IMR-90 (cell line): Measurements from ENCODE around the gene TMEM184C. TPM values are rescaled to one million over a fixed set of nuclear protein-coding genes. Genes with fewer than 3 reads are reported as not detected.

ENCODE experiments used
- ATAC-seq: fragments of 200-7000 bp; cut with Tn5 transposase; 2 replicates; pipeline ENCODE4 v1.9.1; 2020; ENCODE audit warnings: low read depth, mild to moderate bottlenecking, moderate library complexity
- BruUV-seq: library from RNA; stranded (reverse); fragments of 400-500 nt; replicated peaks from 2 replicates; lab custom pipeline; 2021; lab: Mats Ljungman, UMichigan
- CTCF ChIA-PET: fragments of 300-600 bp; formaldehyde crosslinking; extraction: SDS; loops from one replicate; lab custom pipeline; 2021; ENCODE audit warnings: antibody characterized with exemption; lab: Yijun Ruan, JAX
- POLR2A ChIA-PET: fragments of 300-600 bp; sonication (Branson Sonifier 250); formaldehyde crosslinking; loops from one replicate; lab custom pipeline; 2022; ENCODE audit warnings: antibody characterized with exemption; ENCODE audit not compliant: unreplicated experiment; lab: Charles Lee
- DNase-seq: peaks from one replicate; pipeline ENCODE4 v3.0.0; 2013
- H2AFZ ChIP-seq: replicated peaks from 2 replicates; pipeline ENCODE3; 2013; ENCODE audit warnings: low read length, mild to moderate bottlenecking; ENCODE audit not compliant: poor library complexity
- H2AK5ac ChIP-seq: 2 replicates; pipeline ENCODE4 v1.6.1; 2013; ENCODE audit warnings: low read depth, low read length, inconsistent platforms
- H2AK9ac ChIP-seq: replicated peaks from 2 replicates; pipeline ENCODE3; 2013; ENCODE audit warnings: mild to moderate bottlenecking, low read depth, low read length, moderate library complexity; ENCODE audit not compliant: poor library complexity
- H2BK120ac ChIP-seq: 2 replicates; pipeline ENCODE4 v1.6.1; 2013; ENCODE audit warnings: low read depth, low read length, inconsistent platforms
- H2BK15ac ChIP-seq: 3 replicates; pipeline ENCODE4 v1.6.1; 2013; ENCODE audit warnings: low read depth, low read length, inconsistent platforms
- H2BK20ac ChIP-seq: 2 replicates; pipeline ENCODE4 v1.6.1; 2013; ENCODE audit warnings: low read depth, mild to moderate bottlenecking, inconsistent platforms, low read length, moderate library complexity
- H2BK5ac ChIP-seq: 2 replicates; pipeline ENCODE4 v1.6.1; 2013; ENCODE audit warnings: mild to moderate bottlenecking, low read depth, low read length, inconsistent platforms; ENCODE audit not compliant: poor library complexity, severe bottlenecking
- H3K14ac ChIP-seq: replicated peaks from 2 replicates; pipeline ENCODE4 v1.6.1; 2013; ENCODE audit warnings: low read depth, low read length, inconsistent platforms
- H3K18ac ChIP-seq: 2 replicates; pipeline ENCODE4 v1.6.1; 2013; ENCODE audit warnings: low read depth, low read length, control low read depth
- H3K23ac ChIP-seq: 2 replicates; pipeline ENCODE4 v1.6.1; 2013; ENCODE audit warnings: low read depth, low read length, inconsistent platforms
- H3K27ac ChIP-seq: 2 replicates; pipeline ENCODE4 v1.5.1; 2013; ENCODE audit warnings: mild to moderate bottlenecking, control low read depth, low read length; ENCODE audit not compliant: insufficient read depth
- H3K27me3 ChIP-seq: 2 replicates; pipeline ENCODE4 v1.6.1; 2013; ENCODE audit warnings: low read length; ENCODE audit not compliant: control insufficient read depth, insufficient read depth
- H3K36me3 ChIP-seq: 2 replicates; pipeline ENCODE4 v1.6.1; 2013; ENCODE audit warnings: low read length, mixed read lengths; ENCODE audit not compliant: control insufficient read depth, insufficient read depth
- H3K4ac ChIP-seq: 2 replicates; pipeline ENCODE4 v1.6.1; 2013; ENCODE audit warnings: low read depth, low read length, inconsistent platforms
- H3K4me1 ChIP-seq: 2 replicates; pipeline ENCODE4 v1.6.1; 2013; ENCODE audit warnings: low read length, mixed read lengths; ENCODE audit not compliant: control insufficient read depth, insufficient read depth
- H3K4me2 ChIP-seq: 2 replicates; pipeline ENCODE4 v1.6.1; 2013; ENCODE audit warnings: low read depth, mild to moderate bottlenecking, control low read depth, low read length, moderate library complexity
- H3K4me3 ChIP-seq: 2 replicates; pipeline ENCODE4 v1.5.1; 2013; ENCODE audit warnings: low read depth, mild to moderate bottlenecking, control low read depth, low read length, moderate library complexity; ENCODE audit not compliant: insufficient read depth
- H3K56ac ChIP-seq: 2 replicates; pipeline ENCODE4 v1.6.1; 2013; ENCODE audit warnings: low read length, inconsistent platforms; ENCODE audit not compliant: insufficient read depth; ENCODE audit errors: extremely low read depth
- H3K79me1 ChIP-seq, 2 experiments: 2 replicates each; pipeline ENCODE4 v1.6.1; 2013; ENCODE audit warnings: low read length in 2 of 2, inconsistent platforms in 1 of 2, low read depth in 1 of 2
- H3K9ac ChIP-seq: 2 replicates; pipeline ENCODE4 v1.6.1; 2013; ENCODE audit warnings: low read depth, low read length, control low read depth
- H3K9me1 ChIP-seq: 2 replicates; pipeline ENCODE4 v1.6.1; 2013; ENCODE audit warnings: low read length, inconsistent platforms; ENCODE audit not compliant: insufficient read depth
- H3K9me3 ChIP-seq: 2 replicates; pipeline ENCODE4 v1.6.1; 2013; ENCODE audit warnings: low read length; ENCODE audit not compliant: control insufficient read depth, insufficient read depth
- H4K20me1 ChIP-seq: 2 replicates; pipeline ENCODE4 v1.6.1; 2013; ENCODE audit warnings: low read length, inconsistent platforms; ENCODE audit not compliant: insufficient read depth
- H4K5ac ChIP-seq: 2 replicates; pipeline ENCODE4 v1.6.1; 2013; ENCODE audit warnings: mild to moderate bottlenecking, low read depth, low read length, control low read depth
- H4K8ac ChIP-seq, 2 experiments: 2 replicates each; pipeline ENCODE4 v1.6.1; 2013; ENCODE audit warnings: low read depth in 2 of 2, low read length in 2 of 2, control low read depth in 1 of 2, inconsistent platforms in 1 of 2
- H4K91ac ChIP-seq: 2 replicates; pipeline ENCODE4 v1.6.1; 2013; ENCODE audit warnings: low read depth, low read length, inconsistent platforms; ENCODE audit not compliant: insufficient read depth
- CHD1 ChIP-seq: IDR thresholded peaks from 2 replicates; pipeline ENCODE4 v1.6.1; 2012; ENCODE audit warnings: low read depth, low read length, improper control_type of control experiment
- POLR2A ChIP-seq: IDR thresholded peaks from 2 replicates; pipeline ENCODE4 v1.6.1; 2012; ENCODE audit warnings: mild to moderate bottlenecking, low read depth, low read length
- RAD21 ChIP-seq: IDR thresholded peaks from 2 replicates; pipeline ENCODE4 v1.6.1; 2012; ENCODE audit warnings: low read length, improper control_type of control experiment
- SMC3 ChIP-seq: fragments of 150-350 bp; IDR thresholded peaks from 2 replicates; pipeline ENCODE4 v1.6.1; 2016; ENCODE audit warnings: low read depth, mild to moderate bottlenecking, antibody characterized with exemption, low read length, moderate library complexity
- WGBS, 2 experiments: methylation state at CpG; one replicate each; pipeline versions ENCODE4 v1.1.5 to v1.1.7; 2013; ENCODE audit warnings: missing lambda C conversion rate in 2 of 2; ENCODE audit not compliant: insufficient read length in 1 of 2; ENCODE audit errors: extremely low coverage in 2 of 2; 5-methylcytosine and 5-hydroxymethylcytosine counted together
- dilution Hi-C: fragments of 300-500 bp; cut with HindIII; formaldehyde crosslinking; loops from one replicate; pipeline ENCODE4 v1.14.3; 2018; ENCODE audit warnings: low sequenced_read_pairs; ENCODE audit not compliant: unreplicated experiment
- in situ Hi-C: fragments of 300-500 bp; cut with MboI; formaldehyde crosslinking; loops from 3 replicates; pipeline ENCODE4 v1.14.3; 2019; ENCODE audit warnings: low sequenced_read_pairs, inconsistent platforms, mixed read lengths
- intact Hi-C: fragments of 100-400 bp; cut with micrococcal nuclease; formaldehyde crosslinking; loops from 2 replicates; pipeline ENCODE4 v1.10.0; 2022
- polyA plus RNA-seq, 3 experiments: library from polyadenylated mRNA; depleted of rRNA; stranded (reverse); fragments of >200 nt; gene quantifications; 2 replicates each; pipeline ENCODE4 v1.2.3, GENCODE V29; 2012; ENCODE audit warnings: low replicate concordance in 1 of 3
- total RNA-seq: library from RNA; depleted of rRNA; stranded (reverse); fragments of >200 nt; gene quantifications from 2 replicates; pipeline ENCODE4 v1.2.3, GENCODE V29; 2012
- TF ChIP-seq, protein P1 (sequence below): conservative IDR thresholded peaks from 2 replicates; pipeline ENCODE4 v1.5.1; 2012; ENCODE audit warnings: mild to moderate bottlenecking, low read depth, low read length, improper control_type of control experiment

Gene TMEM184C
- total and polyA plus RNA-seq, 2 of the 4 experiments (the other 2 are of a cell fraction): 17.4 to 67.6 TPM

DNA sequence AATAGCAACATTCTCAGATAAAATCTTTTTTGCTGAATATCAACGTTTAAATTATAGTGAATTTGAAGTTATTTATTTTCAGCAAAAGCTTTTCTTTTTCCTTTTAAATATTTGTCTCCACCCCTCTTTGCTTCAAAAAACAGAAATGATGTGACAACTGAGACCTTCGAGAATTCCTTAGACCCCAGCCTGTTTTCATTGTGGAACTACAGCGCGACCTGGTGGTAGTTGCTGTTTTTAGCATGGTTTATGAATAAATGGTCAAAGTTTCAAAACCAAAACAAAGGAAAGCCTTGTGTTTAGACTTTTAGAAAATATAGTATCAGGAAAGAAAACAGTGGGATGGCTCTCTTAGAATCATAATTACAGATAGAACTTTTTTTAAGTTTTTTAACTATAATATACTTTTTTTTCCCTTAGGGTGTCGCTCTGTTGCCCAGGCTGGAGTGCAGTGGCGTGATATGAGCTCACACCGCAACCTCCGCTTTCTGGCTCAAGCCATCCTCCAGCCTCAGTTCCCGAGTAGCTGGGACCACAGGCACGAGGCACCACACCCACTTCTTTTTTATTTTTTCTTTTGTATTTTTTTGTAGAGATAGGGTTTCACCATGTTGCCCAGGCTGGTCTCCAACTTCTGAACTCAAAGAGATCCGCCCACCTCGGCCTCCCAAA is 26.8 kb upstream of the TMEM184C start:
- Histone ChIP-seq H2AFZ (no peak overlapping the region), H3K9me1 (no peaks in the 10 kb centered on the region), H2BK20ac (no peak overlapping the region; the same call in 1 of the 2 replicates), H2AK9ac (no peak overlapping the region), H3K4me1 (peaks cover 6% of the 10 kb centered on the region), H4K5ac (peak overlapping the region; percentile 53; the same call in 1 of the 2 replicates), H3K9ac (no peak overlapping the region), H2BK120ac (peak overlapping the region; percentile 62), H3K56ac (no peak overlapping the region), H3K4me2 (0 out of 2 replicates have a peak overlapping the region, but pooled peaks have one; percentile 18), H3K4ac (peak overlapping the region; percentile 57; the same call in 1 of the 2 replicates), H2AK5ac (peak overlapping the region; percentile 95), H3K14ac (no peak overlapping the region), H2BK15ac (no peak overlapping the region; the same call in 1 of the 3 replicates), H3K36me3 (no peaks in the 10 kb centered on the region), H4K91ac (no peak overlapping the region), H4K20me1 (no peaks in the 10 kb centered on the region), H2BK5ac (peak overlapping the region; percentile 45), H3K9me3 (no peaks in the 10 kb centered on the region), H3K27ac (peak overlapping the region; percentile 41; the same call in 1 of the 2 replicates), H3K23ac (no peak overlapping the region), H4K8ac (0 out of 4 replicates have a peak overlapping the region, but pooled peaks of 1 of the 2 experiments have one; percentile 53), H3K79me1 (no peaks in the 10 kb centered on the region), H3K18ac (peak overlapping the region; percentile 76), H3K27me3 (no peaks in the 10 kb centered on the region), H3K4me3 (no peak overlapping the region)
- in situ Hi-C loops: loop anchor here (5.0 to 25.0 kb wide), 4 partner anchors 433 to 1253 kb away; no protein-coding TSS in a partner anchor
- WGBS, 2 experiments: no CpG with 5 or more reads among the region's 12 CpGs
- ChIA-PET CTCF (interaction anchor here (0.6 to 2.2 kb wide), 11 partner anchors 10 to 493 kb away, joined by 3 to 11 read pairs (median 3); no protein-coding TSS in a partner anchor), POLR2A (no interaction called here)
- peak; percentile 74 for ATAC-seq
- intact Hi-C loops: loop anchor here (1.0 kb wide), 4 partner anchors 72 to 571 kb away; no protein-coding TSS in a partner anchor
- peak; percentile 79 for DNase-seq
- TF ChIP-seq CHD1 (no peak), POLR2A (peak; percentile 41; the same call in 1 of the 2 replicates), SMC3 (peak; percentile 97), RAD21 (peak; percentile 97)
- TF ChIP-seq, protein P1, sequence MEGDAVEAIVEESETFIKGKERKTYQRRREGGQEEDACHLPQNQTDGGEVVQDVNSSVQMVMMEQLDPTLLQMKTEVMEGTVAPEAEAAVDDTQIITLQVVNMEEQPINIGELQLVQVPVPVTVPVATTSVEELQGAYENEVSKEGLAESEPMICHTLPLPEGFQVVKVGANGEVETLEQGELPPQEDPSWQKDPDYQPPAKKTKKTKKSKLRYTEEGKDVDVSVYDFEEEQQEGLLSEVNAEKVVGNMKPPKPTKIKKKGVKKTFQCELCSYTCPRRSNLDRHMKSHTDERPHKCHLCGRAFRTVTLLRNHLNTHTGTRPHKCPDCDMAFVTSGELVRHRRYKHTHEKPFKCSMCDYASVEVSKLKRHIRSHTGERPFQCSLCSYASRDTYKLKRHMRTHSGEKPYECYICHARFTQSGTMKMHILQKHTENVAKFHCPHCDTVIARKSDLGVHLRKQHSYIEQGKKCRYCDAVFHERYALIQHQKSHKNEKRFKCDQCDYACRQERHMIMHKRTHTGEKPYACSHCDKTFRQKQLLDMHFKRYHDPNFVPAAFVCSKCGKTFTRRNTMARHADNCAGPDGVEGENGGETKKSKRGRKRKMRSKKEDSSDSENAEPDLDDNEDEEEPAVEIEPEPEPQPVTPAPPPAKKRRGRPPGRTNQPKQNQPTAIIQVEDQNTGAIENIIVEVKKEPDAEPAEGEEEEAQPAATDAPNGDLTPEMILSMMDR: peak; percentile 90
- no TSS peak for BruUV-seq
- dilution Hi-C loops: no loop called here
